ENCODE measurements around the gene SPSB1.

SPSB1 gene

DNA sequence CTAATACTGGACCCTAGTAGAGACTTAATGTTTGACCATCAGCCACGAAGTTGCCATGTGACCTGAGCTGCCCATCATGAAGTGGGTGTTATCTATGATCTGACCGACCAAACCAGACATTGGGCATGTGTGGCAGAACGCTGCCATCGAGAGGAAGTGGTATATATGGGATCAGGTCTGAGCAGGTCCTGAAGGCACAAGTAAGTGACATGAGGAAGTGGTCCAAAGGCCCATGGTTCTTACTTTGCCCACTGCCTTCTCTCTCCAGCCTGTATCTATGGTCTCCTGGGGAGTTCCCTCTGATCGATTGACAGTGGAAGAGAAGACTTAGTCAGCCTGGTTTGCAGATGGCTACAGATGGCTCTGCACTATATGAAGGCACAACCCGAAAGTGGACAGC, 7.9 kb downstream of the SPSB1 start:
- DNase-seq (ENCODE audit: low read depth): no peak

DNA sequence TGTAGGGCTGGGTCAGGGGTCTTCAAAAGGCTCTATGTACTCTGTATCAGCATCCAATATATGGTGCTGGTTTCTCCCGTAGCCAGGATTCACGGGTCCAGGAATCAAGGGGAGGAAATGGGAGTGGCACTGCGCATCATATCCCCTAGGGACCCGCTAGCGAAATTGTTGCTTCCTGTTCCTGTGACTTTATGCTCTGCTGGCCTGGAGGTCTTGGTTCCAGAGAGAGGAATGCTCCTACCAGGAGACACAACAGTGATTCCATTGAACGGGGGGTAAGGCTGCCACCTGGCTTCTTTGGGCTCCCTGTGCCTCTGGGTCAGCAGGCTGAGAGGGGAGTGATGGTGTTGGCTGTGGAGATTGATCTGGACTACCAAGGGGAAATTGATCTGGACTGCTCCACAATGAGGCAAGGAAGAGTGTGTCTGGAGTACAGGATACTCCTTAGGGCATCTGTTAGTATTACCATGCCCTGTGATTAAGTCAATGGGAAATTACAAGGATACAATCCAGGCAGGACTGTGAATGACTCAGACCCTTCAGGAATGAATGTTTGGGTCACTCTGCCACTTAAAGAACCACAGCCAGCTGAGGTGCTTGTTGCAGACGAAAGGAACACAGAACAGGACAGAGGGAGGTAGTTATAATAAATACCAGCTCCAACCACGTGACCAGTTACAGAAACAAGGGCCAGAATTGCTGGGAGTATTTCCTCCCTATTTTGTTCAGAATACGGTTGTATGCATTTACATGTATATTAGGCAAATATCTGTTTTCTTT, 10.2 kb downstream of the SPSB1 start:
- no peak for DNase-seq (ENCODE audit: low read depth)

DNA sequence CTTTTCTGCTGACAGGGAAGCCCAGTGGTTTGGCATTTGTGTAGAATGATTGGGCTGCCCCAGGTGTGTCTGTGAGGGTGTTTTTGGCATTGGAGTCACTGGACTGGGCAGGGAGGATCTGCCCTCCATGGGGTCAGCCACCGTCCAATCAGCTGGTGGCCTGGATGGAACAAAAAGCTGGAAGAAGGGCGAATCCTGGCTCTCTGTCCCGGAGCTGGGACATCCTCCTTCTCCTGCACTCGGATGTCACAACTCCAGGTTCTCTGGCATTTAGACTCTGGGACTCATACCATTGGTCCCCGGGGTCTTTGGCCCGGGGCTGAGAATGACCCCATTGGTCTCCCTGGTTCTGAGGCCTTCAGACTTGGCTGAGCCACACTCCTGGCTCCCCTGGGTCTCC, 11.2 kb downstream of the SPSB1 start:
- DNase-seq (ENCODE audit: low read depth): no peak

DNA sequence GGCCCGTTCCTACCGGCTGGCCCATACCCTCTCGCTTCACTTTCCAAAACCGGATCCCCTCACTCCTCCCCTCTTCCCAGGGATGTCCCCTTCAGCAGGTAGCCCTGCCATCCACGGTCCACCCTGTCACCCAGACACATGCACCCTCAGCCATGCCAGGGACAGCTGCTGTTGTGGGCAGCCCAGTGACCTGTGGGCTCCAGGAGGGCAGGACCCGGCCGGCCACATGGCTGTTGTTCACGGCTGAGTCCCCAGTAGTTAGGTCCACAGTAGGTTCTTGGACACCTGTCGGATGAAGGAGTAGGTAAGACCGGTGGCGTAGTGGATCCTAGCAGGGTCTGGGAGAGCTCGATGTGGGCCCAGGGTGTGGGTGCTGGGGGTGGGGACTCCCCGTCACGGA, 12.5 kb downstream of the SPSB1 start:
- DNase-seq (ENCODE audit: low read depth): no peak

DNA sequence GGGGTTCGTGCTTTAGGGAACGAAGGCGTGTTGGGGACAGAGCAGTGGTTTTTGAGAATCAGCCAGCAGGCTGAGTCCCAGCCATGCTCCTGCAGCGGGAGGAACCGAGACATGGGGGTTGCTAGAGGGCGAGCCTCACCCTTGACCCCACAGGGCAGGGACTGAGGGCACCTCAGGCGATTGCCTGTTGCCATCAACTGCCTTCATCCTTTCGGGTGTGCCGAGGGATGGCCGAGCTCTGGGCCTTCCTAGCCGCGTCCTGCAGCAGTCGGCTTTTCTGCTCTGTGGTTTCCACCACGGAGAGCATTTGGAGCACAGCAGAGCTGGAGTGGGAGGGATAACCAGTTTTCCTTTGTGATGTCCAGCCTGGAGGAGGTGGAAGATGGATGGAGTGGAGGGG, 13.3 kb downstream of the SPSB1 start:
- no peak for DNase-seq (ENCODE audit: low read depth)

DNA sequence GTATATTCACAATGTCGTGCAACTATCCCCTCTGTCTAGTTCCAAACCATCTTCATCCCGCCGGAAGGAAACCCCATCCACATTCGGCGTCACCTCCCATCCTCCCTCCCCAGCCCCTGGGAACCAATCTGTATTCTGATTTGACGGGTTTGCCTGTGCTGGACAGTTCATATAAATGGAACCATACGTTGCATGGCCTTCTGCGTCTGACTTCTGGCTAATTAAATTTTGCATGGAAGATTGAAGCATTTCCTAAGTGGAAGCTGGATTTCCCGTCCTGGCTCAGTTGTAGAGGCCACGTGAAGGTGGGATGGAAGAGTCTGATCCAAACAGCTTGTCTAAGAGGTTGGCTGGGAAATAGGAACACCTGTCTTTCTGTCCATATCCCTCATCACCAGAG, 14.6 kb downstream of the SPSB1 start:
- no peak for DNase-seq (ENCODE audit: low read depth)

DNA sequence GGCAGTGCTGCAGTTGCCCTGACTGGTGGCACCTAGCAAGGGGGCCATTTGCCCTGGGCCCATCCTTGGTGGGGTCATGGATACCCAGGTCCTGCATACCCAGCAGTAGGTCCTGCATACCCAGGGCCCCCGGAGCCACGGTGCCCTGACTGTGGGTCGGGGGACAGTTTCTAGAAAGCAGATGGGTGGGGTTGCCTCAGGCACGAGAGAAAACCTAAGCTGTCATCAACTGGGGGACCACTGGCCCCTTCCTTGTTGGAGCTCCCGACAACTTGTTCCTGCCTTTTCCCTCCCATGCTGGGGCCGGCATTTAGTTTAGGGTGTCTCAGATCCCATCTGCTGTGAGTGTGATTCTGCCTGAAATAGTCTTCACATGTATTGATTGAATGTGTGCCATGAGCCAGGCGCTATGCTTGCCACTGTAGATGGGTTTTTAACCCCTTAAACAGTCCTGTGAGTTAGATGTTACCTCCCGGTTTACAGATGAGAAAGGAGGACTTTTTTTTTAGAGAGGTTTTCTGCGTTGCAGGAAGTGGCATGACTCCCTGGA, 15.6 kb downstream of the SPSB1 start:
- DNase-seq (ENCODE audit: low read depth): no peak

DNA sequence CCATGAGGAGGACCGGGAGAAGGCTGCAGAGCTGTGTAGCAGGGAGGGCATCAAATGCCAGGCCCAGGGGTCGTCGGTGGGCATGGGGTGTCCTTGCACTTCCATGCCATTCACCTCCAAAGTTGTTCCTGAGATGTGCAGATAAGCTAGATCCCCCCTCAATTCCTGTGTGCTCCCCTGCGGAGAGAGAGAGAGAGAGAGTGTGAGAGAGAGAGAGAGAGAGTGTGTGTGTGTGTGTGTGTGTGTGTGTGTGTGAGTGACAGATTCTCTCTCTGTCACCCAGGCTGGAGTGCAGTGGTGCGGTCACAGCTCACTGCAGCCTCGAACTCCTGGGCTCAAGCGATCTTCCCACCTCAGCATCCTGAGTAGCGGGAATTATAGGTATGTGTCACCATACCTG, 16.4 kb downstream of the SPSB1 start:
- DNase-seq (ENCODE audit: low read depth): no peak

DNA sequence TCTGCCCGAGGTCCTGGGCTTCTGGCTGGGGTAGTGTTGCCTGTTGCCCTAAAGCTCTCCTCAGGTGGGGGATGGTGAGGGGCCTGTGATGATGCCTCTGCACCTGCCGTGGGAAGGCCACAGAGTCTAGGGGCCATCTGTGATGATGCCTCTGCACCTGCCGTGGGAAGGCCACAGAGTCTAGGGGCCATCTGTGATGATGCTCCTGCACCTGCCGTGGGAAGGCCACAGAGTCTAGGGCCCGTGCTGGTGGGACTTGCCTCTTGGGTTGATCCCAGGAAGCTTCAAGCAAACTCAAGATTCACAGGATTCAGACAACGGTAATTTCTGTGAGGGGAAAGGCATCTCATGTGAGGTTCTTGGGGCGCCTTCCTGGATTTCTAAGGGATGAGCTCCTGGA, 17.3 kb downstream of the SPSB1 start:
- no peak for DNase-seq (ENCODE audit: low read depth)

DNA sequence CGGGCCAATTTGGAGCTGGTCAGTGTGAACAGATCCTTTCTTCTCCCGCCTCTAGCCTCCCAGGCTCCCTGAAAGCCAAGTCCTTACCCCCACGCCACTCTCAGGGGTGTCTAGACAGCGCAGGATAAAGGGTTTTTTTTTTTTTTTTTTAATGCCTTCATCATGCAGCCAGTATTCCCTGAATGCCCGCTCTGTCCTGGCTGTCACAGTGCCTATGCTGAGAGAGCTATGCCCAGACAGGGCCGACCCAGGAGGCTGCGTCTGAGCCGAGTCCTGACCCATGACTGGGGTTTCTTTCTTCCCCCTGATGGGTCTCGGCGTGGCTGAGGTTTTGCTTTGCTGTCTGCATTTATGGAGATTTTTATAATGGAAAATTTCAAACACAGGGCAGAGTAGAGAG, 18.3 kb downstream of the SPSB1 start:
- DNase-seq (ENCODE audit: low read depth): no peak

DNA sequence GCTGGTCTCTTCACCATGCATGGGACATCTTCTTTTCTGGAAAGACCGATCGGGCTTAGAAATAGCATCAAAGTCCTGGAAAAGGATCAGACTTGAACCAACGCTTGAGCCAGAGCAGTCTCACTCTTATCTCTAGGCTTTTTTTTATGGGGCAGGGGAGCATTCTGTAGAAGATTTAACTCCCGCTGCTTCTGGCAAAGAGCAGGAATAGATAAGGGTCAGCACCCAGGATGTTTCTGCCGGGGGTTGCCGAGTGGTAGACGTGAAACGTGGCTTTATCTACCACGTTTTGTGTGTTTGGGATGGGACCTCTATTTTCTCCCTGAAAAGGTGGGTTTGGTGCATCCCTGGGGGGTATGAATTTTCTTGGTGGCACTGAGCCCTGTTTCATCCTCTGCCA, 18.8 kb downstream of the SPSB1 start:
- no peak for DNase-seq (ENCODE audit: low read depth)

DNA sequence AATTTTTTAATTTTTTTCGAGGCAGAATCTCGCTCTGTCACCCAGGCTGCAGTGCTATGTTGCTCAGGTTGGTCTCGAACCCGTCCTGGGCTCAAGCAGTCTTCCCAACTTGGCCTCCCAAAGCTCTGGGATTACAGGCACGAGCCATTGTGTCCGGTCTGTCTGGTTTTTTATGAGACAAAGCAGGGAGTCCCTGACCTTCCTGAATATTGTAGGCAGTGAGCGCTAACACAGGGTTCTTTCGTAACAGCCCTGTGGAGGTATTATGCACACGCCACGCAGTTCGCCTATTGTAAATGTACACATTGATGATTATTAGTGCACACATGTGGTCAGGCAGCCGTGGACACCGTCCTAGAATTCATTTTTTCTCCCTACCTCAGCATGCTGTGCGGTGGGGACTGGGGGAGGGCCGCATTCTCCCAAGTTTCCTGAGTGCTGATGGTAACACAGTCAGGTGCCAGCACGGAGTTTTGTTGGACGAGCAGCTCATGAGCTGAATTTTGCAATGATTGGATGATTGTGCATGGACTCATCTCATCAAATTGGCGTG, 19.6 kb downstream of the SPSB1 start:
- DNase-seq (ENCODE audit: low read depth): no peak

DNA sequence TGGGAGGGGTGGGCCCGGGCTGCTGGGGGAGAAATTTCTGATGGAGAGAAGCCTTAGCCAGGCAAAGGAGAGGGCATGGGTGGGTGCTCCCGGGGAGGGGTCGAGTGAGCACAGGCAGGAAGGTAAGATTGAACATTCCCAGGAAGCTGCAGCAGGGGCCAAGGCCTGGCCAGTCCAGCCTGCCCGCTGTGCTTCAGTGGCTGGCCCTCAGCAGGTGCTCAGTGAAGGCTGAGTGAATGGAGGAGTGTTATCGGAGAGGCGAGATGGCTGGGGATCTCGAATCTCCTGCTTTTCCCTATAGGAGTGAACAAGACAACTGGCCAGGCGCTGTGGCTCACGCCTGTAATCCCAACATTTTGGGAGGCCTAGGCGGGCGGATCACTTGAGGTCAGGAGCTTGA, 20.9 kb downstream of the SPSB1 start:
- DNase-seq (ENCODE audit: low read depth): no peak

DNA sequence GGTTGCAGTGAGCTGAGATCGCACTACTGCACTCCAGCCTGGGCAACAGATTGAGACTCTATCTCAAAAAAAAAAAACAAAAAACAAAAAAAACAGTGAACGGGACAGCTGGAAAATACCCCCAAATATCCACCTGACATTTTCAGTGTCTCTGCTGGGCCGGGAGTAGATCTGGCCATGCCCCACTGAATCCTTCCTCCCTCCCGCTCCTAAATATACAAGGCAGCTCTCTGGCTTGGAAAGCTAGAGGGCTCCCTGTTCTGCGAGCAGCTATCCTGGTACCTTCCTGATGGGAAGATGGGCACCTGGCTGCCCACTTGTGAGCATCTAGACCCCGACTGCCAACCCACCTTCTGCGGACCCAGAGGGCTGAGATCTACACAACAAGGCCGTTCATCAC, 21.4 kb downstream of the SPSB1 start:
- no peak for DNase-seq (ENCODE audit: low read depth)

DNA sequence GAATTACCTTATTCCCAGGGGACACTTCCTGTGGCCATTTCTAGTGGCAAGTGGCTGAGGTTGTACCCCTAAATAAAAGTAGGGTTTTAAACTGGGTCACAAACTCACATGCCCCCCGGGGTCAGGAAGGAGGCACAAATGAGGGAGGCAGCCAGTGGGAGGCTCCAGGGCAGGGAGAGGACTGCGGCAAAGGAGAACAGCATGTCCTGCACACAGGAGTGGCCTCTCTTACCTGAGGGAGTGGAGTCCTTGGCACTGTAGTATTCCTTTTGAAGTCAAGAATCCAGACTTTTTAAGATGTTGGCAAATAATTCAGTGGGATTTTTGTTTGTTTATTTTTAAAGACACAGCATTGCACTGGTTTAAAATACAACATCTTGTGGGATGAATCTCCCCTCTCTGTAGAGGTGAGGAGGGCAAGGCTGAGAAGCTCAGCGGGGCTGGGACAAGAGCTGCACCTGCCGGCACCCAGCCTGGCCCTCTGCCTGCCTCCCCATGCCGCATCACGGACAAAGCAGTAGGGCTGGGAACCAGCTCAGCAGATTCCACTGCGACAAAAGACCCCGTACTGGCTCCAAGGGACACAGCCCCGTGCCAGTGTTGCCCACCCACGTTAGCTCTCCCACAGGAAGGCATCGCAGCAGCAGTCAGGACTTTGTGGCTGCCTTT, 22.2 kb downstream of the SPSB1 start:
- no peak for DNase-seq (ENCODE audit: low read depth)

DNA sequence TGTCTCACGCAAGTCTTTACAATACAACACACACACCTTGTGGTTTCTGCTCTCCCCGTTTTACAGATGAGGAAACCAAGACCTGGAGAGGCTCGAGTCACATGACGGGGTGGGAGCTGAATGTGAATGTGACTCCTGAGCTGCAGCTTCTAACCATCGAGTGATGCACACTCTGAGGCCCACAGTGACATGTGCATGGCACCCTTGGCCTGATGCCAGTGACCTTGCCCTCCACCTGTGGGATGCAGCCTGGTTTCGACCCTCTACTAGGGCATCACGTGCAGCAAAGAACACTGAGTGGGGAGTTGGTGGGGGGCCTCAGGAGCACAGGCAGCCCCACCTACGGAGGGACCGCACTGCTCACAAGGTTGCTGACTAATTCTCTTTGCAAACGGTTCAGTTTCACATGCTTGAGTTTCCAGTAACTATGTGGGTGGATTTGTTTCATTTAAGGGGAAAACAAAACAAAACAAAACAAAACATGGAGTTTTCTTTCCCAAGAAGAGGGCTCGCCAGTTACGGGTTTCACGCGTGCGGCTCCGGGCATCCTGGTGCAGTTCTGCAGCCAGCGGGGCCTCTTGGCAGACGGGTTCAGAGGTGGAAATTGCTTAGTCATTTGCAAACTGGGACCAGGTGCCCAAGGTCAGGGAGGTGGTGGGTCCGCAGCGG, 22.9 kb downstream of the SPSB1 start:
- DNase-seq (ENCODE audit: low read depth): peak; percentile 37

DNA sequence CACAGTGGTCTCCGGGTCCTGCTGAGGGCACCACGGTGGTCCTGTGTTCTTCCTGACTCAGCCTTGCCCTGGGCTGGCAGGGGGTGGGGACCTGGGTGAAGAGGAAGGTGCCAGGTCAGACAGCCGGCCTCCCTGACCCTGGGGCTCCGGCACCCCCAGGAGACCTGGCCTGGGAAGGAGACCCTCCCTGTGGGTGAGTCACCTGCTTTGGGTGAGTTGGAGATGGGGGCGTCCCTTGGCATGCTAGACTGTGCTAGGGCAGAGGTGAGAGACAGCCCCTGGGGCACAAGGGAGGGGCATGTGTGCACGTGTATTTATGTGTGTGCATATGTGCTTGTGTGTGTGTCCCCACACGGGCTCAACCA, 23.4 kb downstream of the SPSB1 start:
- no peak for DNase-seq (ENCODE audit: low read depth)

DNA sequence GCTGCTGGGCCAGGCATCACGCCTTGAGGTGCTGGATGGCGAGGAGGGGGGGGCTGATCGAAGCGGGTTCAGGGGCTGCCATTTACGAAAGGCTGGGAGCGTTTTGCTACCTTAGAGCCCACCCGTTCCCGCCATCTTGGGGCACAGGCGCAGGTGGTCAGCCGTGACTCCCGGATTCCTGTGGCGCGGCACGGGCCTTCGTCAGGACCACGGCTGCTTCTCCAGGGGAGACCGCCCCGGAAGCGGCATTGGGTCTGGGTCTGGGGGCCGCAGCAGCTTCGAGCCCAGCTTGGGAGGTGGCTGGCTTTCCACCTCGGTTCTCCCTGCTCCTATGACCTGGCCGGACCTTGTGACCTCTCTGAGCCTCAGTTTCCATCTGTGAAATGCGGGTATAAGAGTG, 23.8 kb downstream of the SPSB1 start:
- DNase-seq (ENCODE audit: low read depth): no peak

DNA sequence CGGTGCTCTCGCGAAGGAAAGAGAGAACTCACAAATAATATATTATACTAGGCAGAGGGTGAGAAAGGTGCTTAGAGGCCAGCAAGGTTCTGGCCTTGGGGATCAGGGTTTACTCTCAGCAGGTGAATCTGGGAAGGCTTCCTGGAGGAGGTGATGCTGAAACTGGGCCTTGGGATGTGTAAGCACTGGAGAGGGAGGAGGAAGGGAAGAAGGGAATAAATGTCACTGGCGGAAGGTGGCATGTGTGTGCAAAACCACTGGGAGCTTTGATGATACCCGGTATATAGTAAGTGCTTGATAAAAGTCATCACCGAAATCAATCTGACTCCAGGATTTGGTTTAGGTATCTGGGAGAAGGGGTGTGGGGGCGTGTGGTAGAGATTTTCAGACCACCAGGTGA, 24.4 kb downstream of the SPSB1 start:
- DNase-seq (ENCODE audit: low read depth): no peak

DNA sequence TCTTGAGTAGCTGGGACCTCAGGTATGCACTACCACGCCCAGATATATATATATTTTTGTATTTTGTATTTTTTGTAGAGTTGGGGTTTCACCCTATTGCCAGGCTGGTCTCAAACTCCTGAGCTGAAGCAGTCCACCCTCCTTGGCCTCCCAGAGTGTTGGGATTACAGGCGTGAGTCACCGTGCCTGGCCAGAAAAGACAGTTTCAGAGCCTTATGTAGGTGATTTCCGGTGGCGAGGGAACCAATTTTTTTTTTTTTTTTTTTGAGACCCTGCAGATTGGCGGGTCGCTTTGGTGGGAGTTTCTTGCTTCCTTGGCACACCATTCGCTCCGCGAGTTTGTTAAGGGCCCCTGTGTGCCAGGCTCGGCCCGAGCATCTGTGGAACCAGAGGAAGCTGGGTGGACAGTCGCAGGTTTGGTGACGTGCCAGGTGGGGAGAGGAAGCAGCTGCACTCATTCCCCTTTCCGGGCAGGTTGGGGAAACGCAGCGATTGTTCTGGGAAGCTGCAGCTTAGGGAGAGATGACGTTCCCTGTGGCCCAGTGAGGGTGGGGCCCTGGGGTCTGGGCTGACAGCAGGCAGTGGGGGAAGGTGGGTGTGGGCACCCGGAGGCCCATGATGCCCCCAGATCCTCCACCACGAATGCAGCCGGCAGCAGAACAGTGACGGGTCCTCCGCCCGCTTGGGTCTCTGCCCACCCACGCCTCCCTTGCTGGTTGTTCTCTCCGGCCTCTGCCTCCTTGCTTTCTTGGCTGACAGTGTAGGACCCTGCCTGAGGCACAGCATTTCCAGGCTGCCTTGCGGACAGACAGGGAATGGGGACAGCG, 25.1 kb downstream of the SPSB1 start:
- DNase-seq (ENCODE audit: low read depth): no peak

DNA sequence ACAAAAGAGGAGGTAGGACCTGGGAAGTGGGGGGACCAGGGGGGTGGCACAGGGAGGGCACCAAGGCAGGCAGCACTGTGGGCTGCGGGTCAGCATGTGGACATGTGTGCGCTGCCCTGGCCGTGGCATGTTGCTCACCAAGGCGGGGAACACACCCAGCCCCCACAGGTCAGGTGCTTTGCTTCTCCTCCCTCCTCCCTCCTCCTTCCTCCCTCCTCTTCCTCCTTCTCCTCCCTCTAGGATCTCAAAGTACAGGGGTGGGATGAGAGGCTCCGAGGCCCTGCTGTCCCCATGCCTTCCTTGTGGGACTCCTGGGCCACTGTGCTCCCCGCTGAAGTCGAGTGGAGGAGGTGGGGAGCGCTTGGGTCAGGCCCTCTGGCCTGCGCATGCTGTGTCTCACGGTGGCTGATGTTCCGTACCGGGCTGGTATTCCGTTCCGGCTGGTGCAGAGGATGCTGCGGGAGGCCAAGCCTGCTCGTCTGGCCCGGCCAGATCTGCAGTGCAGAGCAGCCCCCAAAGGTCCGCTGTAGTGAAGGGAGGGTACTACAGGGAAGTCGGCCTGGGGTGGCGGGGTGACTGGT, 26.6 kb downstream of the SPSB1 start:
- DNase-seq (ENCODE audit: low read depth): no peak

All from stimulated activated CD8-positive, alpha-beta memory T cell treated with anti-CD3 and anti-CD28 coated beads, Interleukin-15, amount 100 ng/mL, for 24 hours (primary cell).